ENCODE data around the gene UBTD2.

Gene UBTD2

GRCh38 chr5:172303572-172304335 lies 20.2 kb upstream of the UBTD2 start:
- no peak for TF ChIP-seq CTCF (IDR thresholded peaks at IDR 0.05; ENCODE audit: low read depth, low read length)
- DNase-seq (ENCODE audit: extremely low read depth, low read depth): no peak

GRCh38 chr5:172303162-172303561 lies 19.6 kb upstream of the UBTD2 start:
- TF ChIP-seq CTCF (IDR thresholded peaks at IDR 0.05; ENCODE audit: low read depth, low read length): no peak
- no peak for DNase-seq (ENCODE audit: extremely low read depth, low read depth)

- no peak for TF ChIP-seq CTCF (IDR thresholded peaks at IDR 0.05; ENCODE audit: low read depth, low read length)
- DNase-seq (ENCODE audit: extremely low read depth, low read depth): no peak
These were observed 18.6 kb upstream of the UBTD2 start for GRCh38 chr5:172302047-172302710.

- no peak for DNase-seq (ENCODE audit: extremely low read depth, low read depth)
- no peak for TF ChIP-seq CTCF (IDR thresholded peaks at IDR 0.05; ENCODE audit: low read depth, low read length)
These were observed 16.4 kb upstream of the UBTD2 start for GRCh38 chr5:172299916-172300439.

GRCh38 chr5:172294831-172295230 lies 11.3 kb upstream of the UBTD2 start:
- TF ChIP-seq CTCF (IDR thresholded peaks at IDR 0.05; ENCODE audit: low read depth, low read length): no peak
- no peak for DNase-seq (ENCODE audit: extremely low read depth, low read depth)

- DNase-seq (ENCODE audit: extremely low read depth, low read depth): no peak
- no peak for TF ChIP-seq CTCF (IDR thresholded peaks at IDR 0.05; ENCODE audit: low read depth, low read length)
These were observed 10.3 kb upstream of the UBTD2 start for GRCh38 chr5:172293745-172294342.

Measured in AG09319 (cell line).